Measurements from ENCODE around the gene HACD1.

Gene HACD1

DNA sequence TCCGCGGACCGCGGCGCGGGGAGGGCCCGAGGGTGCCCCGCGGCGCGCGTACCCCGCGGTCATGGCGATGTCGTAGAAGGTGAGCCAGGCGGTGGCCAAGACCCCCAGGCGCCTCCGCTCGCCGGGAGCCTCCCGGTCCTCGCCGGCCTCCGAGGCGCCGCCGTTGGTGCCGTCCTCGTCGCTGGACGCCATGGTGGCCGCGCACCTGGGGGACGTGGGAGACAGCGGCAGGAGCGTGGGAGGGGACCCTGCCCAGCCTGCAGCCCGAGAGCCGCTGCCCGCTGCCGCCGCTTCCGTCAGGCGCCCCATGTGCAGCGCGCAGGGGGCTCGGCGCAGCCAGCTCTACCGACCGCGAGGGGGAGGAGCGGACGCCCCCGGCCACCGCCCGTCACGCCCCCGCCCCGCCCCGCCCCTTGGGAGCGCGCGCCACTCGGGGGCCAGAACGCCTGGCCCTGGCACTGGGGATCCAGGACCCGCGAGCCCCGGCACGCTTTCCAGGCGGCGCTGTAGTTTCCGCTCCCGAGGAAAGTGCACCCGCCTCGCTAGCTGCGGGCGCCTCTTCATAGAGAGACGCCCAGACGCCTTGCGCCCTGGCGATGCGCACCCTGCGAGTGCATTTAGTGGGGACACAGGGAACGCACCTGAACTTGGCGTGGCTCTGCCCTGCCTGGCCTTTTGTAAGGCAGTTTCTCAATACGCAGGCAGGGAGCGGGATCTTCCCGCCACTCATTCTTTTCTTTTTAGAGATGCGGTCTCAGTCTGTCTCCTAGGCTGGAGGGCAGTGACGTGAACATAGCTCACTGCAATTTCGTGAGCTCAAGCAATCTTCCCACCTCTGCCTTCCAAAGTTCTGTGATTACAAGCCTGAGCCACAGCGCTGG is at the start of gene HACD1:
Gene HACD1, minus strand, starts transcription at position 344 of the 881 bp plus-strand sequence. Its CDS starts 35 bp downstream, at position 309.
- DNase-seq (ENCODE audit: low read depth): peak; percentile 19

DNA sequence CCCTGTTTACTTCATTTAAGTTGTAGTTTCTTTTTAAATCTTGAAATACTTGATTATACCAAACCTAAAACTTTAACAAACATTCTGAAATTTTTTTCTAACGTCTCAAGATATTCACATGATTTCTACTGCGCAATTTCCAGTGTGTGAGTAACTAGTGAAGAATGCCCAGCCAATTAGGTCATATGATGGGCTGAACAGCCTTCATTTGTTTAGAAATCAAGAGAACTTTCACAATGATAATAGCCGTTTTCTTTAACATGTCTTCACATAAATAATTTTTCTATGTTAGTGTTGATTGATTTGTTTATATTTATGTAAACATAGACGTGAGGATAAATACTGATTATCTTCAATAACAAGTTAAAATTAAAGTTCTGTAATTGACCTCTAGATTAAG is 48.6 kb upstream of the HACD1 start:
- DNase-seq (ENCODE audit: low read depth): no peak

DNA sequence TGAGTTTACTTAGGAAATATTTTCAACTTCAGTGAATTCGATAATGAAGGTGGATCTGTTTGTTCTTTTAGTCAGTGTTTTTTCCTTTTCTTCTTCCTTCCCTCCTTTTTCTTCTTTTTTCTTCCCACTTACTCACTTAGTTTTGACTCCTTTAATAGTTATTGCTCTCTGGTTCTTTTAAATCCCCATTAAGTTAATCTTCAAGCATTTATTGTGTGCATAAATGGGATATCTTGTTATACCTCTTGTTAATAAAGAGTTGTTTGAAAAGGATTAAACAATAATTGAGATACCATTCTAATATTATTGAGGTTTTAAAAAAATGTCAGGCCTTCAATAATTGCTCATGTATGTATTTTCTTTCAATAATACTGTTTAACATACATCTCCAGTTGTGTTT is 46.3 kb upstream of the HACD1 start:
- no peak for DNase-seq (ENCODE audit: low read depth)

DNA sequence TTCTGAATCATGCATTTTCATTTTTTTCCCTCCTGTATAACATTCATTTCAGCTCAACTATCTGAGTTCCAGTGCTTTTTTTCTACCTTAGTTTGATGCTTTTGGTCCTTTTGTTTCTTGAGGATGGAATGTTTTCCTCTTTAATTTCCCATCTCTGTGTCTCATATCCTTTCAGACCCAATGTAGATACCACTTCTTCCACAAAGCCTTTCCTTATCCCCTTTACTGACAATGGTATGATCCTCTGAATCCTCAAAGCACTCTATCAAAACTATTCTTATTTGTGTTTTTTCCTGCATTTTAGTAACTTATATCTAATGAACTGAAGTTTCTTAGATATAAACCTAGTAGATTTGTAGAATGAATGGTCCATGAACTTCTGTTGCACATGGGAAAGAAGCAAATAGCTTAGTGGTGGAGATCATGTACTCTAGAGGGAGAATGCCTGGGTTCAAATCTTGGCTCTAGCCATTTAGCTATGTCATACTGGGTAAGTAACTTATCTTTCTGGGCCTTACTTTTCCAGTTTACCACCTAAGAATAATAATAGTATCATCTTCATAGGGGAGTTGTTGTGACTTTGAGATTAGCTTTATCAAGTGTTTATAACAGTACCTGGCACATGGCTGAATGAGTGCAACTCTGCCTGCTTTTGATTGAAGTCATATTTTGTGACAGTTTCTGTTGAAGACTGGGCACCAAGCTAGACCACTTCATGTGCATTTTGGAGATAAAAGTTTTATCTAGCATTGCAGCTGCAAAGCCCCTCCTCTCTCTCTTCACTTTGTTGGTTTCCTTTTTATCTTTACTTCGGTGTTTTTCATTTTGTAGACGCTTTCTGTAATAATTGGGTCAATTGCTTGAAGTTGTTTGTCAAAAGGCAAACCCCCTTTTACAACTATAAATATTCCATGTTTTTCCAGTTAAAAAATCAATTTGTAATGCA is 45.3 kb upstream of the HACD1 start:
- DNase-seq (ENCODE audit: low read depth): no peak

DNA sequence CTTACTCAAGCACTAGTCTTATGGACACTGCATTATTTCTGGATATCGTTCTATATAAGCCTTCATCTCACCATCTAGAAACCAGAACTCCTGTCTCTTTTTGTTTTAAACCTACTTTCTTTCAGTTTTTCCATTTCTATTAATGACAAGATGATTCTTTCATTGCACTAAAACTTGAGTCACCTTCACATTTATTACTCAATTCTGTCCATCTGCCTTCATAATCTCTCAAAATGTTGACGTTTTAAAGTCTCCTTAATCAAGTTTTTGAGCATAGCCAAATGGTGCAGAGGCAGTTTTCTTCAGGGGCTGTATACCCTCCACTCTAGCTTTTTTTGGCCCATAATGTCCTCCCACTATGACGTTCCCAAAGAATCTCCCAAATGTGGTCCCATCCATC is 44.3 kb upstream of the HACD1 start:
- no peak for DNase-seq (ENCODE audit: low read depth)

DNA sequence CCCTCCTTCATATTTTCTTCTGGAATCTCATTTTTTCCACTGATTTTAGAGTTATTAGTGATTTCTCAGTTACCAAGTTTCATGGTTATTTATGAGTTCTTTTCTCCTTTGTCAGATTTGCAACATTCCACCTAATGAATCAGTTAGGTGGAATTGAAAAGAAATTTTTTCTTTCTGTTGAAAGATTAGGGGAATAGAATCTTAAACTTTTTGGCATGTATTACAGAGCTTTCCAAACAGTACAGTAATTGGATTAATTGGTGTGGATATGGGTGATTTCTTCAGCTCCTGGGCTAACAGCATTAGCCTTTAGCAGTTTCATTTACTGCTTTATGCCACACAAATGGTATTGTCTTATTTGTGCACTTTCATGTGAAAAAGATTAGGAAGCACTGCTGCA is 43.7 kb upstream of the HACD1 start:
- no peak for DNase-seq (ENCODE audit: low read depth)

GRCh38 chr10:17659365-17659764 is 42.2 kb upstream of the HACD1 start:
- no peak for DNase-seq (ENCODE audit: low read depth)

GRCh38 chr10:17657103-17657500 is 39.9 kb upstream of the HACD1 start:
- DNase-seq (ENCODE audit: low read depth): no peak

DNA sequence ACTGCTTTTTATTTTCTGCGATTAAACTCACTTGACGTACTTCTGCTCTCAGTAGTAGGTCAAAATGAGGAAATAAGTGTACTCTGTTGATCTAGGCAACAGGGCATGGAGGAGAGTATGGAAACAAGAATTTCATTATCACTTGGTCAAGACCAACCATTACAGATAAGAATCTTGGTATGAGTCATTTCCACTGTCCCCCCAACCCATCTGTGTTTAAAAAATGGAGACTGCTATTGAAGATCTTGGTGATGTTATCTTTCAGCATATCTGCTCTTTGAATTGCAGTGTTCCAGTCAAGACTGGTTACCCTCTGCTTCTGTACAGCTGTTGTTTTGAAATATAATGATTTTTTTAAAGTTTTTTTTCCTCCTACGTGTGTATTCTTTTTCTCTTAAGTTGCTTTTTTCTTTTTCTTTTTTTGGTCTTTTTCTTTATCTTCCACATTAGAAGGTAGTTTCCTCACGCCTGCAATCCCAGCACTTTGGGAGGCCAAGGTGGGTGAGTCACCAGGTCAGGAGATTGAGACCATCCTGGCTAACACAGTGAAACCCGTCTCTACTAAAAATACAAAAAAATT is 38.5 kb upstream of the HACD1 start:
- DNase-seq (ENCODE audit: low read depth): no peak

GRCh38 chr10:17655009-17655408 is 37.8 kb upstream of the HACD1 start:
- DNase-seq (ENCODE audit: low read depth): no peak

DNA sequence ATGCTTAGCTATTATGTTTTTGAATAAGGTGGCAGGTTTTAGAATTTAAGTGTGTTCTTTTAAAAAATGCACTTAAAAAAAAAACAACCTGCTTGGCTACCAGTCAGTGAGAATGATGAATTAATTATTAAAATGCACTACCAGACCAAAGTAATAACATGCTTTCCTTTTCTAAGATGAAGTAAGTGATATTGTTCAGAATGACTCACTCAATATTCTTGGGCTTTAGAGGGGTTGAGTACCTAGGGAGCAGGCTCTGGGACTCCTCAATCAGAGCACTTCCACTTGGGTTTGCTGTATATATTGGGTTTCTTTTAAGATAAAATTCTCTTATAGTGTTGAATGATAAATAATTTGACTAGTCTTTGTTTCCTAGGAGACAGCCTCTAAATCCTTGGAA is 35.4 kb upstream of the HACD1 start:
- DNase-seq (ENCODE audit: low read depth): no peak

GRCh38 chr10:17651896-17652295 is 34.7 kb upstream of the HACD1 start:
- DNase-seq (ENCODE audit: low read depth): no peak

DNA sequence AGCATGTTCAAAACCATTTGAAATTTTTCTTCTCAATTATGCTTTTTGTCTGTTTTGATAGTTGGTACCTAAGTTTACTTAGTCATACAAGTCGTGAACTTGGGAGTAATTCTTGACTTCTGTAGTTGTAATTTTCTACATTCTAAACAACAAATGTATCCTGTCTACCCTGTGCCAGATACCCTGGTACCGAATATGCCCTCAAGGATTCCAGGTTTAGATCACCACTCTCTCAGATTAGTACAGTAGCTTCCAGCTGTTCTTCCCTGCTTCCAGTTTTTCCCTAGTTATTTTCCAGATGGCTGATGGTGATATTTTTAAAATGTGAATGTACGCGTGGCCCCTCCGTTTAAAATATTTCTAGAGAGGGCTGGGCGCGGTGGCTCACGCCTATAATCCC is 33.2 kb upstream of the HACD1 start:
- no peak for DNase-seq (ENCODE audit: low read depth)

- DNase-seq (ENCODE audit: low read depth): no peak
These were observed 32.7 kb upstream of the HACD1 start for GRCh38 chr10:17649836-17650235.

GRCh38 chr10:17649052-17649451 is 31.9 kb upstream of the HACD1 start:
- DNase-seq (ENCODE audit: low read depth): no peak

DNA sequence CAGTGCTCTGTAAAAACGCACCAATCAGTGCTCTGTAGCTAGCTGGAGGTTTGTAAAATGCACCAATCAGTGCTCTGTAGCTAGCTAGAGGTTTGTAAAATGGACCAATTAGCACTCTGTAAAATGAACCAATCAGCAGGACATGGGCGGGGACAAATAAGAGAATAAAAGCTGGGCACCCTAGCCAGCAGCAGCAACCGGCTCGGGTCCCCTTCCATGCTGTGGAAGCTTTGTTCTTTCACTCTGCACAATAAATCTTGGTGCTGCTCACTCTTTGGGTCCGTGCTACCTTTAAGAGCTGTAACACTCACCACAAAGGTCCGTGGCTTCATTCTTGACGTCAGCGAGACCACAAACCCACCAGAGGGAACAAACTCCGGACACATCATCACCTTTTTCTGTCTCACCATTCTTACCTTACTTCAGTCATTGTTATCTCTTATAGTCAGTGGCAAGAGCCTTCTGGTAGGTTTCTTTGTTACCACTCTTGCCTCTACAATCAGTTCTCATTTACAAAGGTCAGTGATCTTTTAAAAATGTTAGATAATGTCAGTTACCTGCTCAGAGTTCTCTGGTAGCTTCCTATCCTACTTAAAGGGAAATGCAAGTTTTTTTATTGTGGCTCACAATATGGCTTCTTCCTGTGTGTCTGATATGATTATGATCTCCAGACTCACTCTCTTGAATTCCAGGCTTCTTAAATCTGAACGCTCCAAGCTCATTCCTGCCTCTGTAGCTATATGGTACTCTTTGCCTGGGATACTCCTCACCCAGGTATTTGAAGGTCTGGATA is 31.3 kb upstream of the HACD1 start:
- DNase-seq (ENCODE audit: low read depth): no peak

GRCh38 chr10:17647326-17647725 is 30.2 kb upstream of the HACD1 start:
- DNase-seq (ENCODE audit: low read depth): no peak

DNA sequence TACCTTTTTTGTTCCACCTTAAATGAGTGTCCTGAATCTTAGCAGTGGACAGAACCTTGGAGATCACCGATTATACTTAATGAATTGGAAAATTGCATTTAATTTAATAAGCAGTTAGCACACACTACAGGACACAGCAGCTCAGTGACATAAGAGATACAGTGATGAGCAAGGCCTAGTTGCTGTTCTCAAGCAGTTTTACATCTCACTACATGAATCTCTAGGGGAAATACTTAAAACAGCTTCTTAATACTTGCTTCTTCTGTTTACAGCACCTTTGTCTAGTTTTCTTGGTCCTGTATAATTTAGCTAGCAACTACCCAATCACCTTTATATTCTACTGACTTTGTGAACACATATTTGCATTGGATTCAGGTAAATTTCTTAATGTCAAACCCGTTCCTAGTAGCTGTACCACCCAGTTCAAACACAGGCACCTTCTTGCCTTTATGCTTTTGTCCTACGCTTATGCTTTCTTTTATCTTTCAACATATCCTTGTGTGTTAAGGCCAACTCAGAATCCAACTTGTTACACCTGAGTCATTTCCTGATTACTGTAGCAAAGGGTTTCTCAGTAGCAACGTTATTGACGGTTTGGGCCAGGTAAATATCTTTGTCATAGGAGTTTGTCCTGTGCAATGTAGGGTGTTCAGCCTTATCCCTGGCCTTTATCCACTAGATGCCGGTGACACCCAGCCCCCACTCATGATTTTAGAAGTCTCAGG is 28.6 kb upstream of the HACD1 start:
- no peak for DNase-seq (ENCODE audit: low read depth)

GRCh38 chr10:17644485-17644943 is 27.3 kb upstream of the HACD1 start:
- DNase-seq (ENCODE audit: low read depth): no peak

- DNase-seq (ENCODE audit: low read depth): peak; percentile 79
These were observed 26.7 kb upstream of the HACD1 start, which contains the start of gene STAM for GRCh38 chr10:17643755-17644484. Gene STAM (plus strand): TSS chr10:17644151. CDS start chr10:17644340, 189 bp downstream.

All from stimulated activated CD8-positive, alpha-beta memory T cell treated with anti-CD3 and anti-CD28 coated beads, Interleukin-15, amount 100 ng/mL, for 24 hours (primary cell).